Gastroesophageal sphincter (tissue), 3 donors: ENCODE results near the gene DRC1.

Experiments used
- EP300 ChIP-seq: sonication (generic); formaldehyde crosslinking; IDR thresholded peaks from one replicate; pipeline ENCODE4 v1.6.1; 2017; ENCODE audit warnings: antibody characterized with exemption, mild to moderate bottlenecking
- POLR2A ChIP-seq, 2 donors: fragments of 450-650 bp; IDR thresholded peaks; one replicate each; pipeline ENCODE4 v1.6.1; 2017; ENCODE audit warnings: antibody characterized with exemption in 2 of 2, mild to moderate bottlenecking in 2 of 2, moderate library complexity in 1 of 2
- POLR2AphosphoS5 ChIP-seq: sonication (generic); formaldehyde crosslinking; IDR thresholded peaks from one replicate; pipeline ENCODE4 v1.6.1; 2017; ENCODE audit warnings: antibody characterized with exemption
- TF ChIP-seq, protein P1 (sequence below), 4 experiments: fragments of 200-600 bp in 2 of 4; fragments of 450-650 bp in 2 of 4; sonication (generic) in 1 of 4; IDR thresholded peaks; one replicate each; pipeline ENCODE4 v1.5.1; 2017 to 2019; ENCODE audit warnings: antibody characterized with exemption in 4 of 4, mild to moderate bottlenecking in 2 of 4, moderate library complexity in 2 of 4

DNA sequence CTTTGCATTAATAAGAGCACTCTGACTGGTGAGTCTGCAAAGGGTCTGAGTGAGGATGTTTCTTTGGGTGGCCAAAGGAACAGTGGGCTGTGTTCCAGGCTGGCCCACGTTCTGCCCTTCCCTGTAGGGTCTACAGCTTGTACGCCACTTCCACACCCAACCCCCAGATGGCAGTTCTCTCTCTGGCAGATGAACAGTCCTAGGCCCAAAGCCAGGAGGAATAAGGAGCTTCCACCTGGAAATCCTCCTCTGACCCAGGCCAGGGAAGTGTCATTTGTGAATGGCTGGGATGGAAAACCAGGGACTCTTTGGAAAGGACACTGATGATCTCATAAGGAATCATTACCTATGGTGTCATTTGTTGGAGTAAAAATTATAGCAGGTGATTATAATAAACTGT, 69.6 kb downstream of the DRC1 start:
- TF ChIP-seq, protein P1, sequence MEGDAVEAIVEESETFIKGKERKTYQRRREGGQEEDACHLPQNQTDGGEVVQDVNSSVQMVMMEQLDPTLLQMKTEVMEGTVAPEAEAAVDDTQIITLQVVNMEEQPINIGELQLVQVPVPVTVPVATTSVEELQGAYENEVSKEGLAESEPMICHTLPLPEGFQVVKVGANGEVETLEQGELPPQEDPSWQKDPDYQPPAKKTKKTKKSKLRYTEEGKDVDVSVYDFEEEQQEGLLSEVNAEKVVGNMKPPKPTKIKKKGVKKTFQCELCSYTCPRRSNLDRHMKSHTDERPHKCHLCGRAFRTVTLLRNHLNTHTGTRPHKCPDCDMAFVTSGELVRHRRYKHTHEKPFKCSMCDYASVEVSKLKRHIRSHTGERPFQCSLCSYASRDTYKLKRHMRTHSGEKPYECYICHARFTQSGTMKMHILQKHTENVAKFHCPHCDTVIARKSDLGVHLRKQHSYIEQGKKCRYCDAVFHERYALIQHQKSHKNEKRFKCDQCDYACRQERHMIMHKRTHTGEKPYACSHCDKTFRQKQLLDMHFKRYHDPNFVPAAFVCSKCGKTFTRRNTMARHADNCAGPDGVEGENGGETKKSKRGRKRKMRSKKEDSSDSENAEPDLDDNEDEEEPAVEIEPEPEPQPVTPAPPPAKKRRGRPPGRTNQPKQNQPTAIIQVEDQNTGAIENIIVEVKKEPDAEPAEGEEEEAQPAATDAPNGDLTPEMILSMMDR (IDR thresholded peaks at IDR 0.05) = no peak
- no peak for TF ChIP-seq POLR2AphosphoS5
- no peak for TF ChIP-seq POLR2A (IDR thresholded peaks at IDR 0.05)
- TF ChIP-seq EP300 = no peak
